Umbilical cord (tissue), 2 donors: Measurements from ENCODE around the gene FGF6. TPM values are rescaled to one million over a fixed set of nuclear protein-coding genes. Genes with fewer than 3 reads are reported as not detected.
A peak's percentile ranks its signal among the peaks of the same experiment; 100 is the strongest.
"Not testable (repeated sequence)": the region's sequence is repeated elsewhere in the genome, so short reads cannot be mapped to it uniquely, and the experiment has no call there.

ENCODE experiments used
- DNase-seq: peaks from one replicate; pipeline ENCODE4 v3.0.0-alpha.2; 2015; ENCODE audit warnings: low spot score
- total RNA-seq: library from RNA; depleted of rRNA; stranded (reverse); fragments of >200 nt; gene quantifications from one replicate; pipeline ENCODE4 v1.2.3, GENCODE V29; 2014; ENCODE audit warnings: low replicate concordance; ENCODE audit not compliant: insufficient read depth

The FGF6 gene, protein sequence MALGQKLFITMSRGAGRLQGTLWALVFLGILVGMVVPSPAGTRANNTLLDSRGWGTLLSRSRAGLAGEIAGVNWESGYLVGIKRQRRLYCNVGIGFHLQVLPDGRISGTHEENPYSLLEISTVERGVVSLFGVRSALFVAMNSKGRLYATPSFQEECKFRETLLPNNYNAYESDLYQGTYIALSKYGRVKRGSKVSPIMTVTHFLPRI
- 1.4 TPM for total RNA-seq

- no peak for DNase-seq
Observed at GRCh38 chr12:4445156-4446101, at the start of gene FGF6. Gene FGF6, minus strand, starts transcription at chr12:4445815. Its CDS starts 245 bp downstream, at chr12:4445570.

- no peak for DNase-seq
Observed at GRCh38 chr12:4490973-4491372, 45.4 kb upstream of the FGF6 start.

- DNase-seq, result no peak
Observed at GRCh38 chr12:4489556-4489955, 43.9 kb upstream of the FGF6 start.

GRCh38 chr12:4486980-4487379 lies 41.4 kb upstream of the FGF6 start:
- DNase-seq, result no peak

DNA sequence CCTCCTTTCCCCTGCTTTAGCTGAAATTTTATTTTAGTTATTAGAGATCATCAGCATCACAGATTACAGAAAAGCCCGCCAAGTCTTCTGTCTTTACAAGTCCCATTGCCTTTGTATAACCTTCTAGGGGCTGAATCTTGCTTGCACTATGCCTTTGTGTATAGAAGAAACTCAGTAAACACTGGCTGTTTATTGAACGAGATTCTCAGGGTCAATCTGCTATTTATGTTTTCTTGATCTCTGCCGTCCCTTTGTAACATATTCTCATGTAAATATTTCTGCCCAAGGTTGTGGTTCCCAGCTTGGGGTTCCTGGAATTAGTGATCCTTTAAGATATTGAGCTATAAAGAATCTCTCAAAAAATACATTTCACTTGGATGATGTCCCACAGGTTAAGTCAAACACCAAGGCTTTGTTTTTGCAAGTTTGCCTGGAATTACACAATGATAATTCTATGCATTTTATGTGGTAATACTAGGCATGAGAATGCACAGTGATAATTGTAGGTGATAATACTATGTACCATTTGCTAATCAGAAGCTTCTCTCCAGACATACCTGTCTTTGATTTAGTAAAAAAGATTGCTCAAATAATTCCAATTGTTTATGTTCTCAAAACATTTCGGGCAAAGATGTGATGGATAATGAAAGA lies 40.6 kb upstream of the FGF6 start:
- DNase-seq, result no peak

- no peak for DNase-seq
Observed at GRCh38 chr12:4483885-4484823, 38.5 kb upstream of the FGF6 start.

DNA sequence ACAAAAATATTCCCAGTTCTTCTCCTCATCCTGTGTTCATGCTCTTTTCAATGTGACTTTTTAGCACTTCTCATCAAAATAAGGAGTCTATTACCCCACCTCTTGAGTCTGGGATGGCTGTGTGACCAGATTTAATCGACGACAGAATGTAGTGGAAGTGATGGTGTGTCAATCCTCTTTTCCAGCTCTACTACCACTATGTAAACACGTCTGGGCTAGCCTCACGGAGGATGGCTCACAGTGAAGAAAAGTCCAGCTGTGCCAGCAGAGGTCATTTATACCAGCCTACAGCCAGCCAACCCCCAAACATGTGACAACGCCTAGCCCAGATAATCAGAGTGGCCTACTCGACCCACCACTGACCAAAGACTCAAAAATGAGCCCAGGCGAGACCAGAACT lies 37.3 kb upstream of the FGF6 start:
- DNase-seq, result no peak

DNA sequence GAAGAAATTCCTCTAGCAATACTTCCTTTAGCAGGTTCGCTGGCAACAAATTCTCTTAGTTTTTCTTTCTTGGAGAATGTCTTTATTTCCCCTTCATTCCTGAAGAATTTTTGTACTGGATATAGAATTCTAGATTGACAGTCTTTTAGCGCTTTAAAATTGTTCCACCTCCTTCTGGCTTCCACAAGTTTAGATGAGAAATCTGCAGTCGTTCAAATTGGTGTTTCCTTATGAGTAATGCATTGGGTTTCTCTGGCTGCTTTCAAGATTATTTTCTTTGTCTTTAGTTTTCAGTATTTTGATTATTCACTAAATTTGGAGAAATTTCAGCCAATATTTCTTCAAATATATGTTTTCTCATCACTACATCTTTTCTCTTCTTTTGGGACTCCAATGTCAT lies 33.3 kb upstream of the FGF6 start:
- DNase-seq, result no peak

- no peak for DNase-seq
Observed at GRCh38 chr12:4477129-4477528, 31.5 kb upstream of the FGF6 start.

- DNase-seq, result no peak
Observed at GRCh38 chr12:4472046-4472445, 26.4 kb upstream of the FGF6 start.

DNA sequence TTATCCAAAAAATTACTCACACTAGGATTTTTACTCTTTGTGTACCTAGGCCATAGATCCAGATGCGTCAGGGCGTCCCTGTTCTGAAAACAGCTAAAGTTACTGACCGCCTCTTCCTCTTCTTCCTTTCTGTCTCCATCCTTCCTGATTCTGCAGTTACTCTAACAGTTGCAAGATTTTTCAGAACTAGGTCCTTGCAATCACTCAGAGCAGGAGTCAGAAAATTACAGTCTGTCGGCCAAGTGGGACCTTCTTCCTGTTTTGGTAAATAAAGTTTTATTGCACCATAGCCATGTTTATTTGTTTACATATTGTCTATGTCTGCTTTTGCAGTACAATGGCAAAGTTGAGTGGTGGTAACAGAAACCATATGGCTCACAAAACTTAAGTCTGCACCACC lies 25.6 kb upstream of the FGF6 start:
- DNase-seq, result no peak

GRCh38 chr12:4468994-4469393 lies 23.4 kb upstream of the FGF6 start:
- DNase-seq, result no peak

DNA sequence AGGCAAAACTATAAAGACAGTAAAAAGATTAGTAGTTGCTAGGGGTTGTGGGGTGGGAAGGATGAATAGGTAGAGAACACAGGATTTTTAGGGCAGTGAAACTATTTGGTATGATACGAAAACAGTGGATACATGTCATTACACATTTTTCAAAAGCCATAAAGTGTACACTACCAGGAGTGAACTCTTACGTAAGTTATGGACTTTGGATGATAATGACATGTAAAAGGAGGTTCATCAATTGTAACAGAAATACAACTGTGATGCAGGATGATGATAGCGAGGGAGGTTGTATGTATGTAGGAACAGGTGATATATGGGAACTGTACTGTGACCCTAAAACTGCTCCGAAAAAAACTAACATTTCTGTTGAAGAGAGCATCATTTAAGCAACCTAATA lies 15.1 kb upstream of the FGF6 start:
- DNase-seq, result no peak

DNA sequence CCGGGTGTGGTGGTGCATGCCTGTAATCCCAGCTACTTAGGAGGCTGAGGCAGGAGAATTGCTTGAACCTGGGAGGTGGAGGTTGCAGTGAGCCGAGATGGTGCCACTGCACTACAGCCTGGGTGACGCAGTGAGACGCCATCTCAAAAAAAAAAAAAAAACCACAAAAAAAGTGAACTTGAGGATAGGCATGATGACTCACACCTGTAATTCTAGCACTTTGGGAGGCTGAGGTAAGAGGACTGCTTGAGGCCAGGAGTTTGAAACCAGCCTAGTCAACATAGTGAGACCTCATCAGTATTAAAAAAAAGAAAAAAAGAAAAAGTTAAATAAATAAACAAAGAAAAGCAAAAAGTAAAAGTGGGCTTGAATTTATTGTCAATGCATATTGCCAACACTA lies 10.2 kb upstream of the FGF6 start:
- DNase-seq, result not testable (repeated sequence)

GRCh38 chr12:4454315-4454860 lies 8.8 kb upstream of the FGF6 start:
- DNase-seq, result no peak

- DNase-seq, result no peak
Observed at GRCh38 chr12:4451694-4452093, 6.1 kb upstream of the FGF6 start.

DNA sequence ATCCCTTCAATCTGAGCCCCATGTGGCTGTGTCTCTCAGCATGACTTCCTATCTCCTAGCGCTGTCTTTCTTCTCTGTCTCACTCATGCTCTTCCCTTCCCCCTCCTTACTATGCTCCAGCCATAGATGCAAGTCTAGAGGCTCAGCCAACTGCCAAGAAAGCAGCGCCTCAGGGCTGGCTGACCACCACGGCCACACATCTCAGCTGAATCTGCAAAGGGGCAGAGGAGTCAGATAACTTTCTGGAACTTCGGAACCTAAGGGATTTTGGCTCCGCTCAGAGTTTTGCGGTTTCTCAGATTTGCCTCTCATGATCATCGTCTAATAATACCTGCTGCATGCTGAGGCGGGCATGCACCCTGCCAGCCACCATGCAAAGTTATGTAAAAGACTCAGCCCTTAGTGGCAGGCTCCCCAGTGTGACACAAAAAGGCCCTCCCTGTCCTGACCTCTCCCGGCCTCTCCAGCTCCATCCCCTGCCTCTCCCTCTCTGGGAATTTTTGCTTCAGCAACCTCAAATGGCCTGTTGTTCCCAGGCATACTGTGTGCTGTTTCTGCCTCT lies 5.0 kb upstream of the FGF6 start:
- DNase-seq, result peak; percentile 45

DNA sequence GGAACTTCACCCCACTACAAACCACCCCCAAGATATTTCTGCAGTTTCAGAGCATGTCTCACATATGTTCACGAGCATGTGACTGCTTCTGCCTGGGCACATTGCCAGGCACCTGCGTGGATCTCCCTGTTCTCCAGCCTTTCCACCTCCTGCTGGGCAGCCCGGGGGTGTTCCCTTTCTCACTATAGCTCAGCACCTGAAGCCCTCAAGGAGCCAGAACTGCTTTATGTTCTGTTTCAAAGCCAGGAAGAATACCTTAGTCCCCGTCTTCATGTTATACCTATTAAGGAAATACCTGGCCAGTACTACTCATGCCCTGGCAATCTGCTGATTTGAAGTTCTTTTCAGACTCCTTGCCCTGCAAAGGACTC lies 4.2 kb upstream of the FGF6 start:
- DNase-seq, result no peak

GRCh38 chr12:4448943-4449850 lies 3.6 kb upstream of the FGF6 start:
- no peak for DNase-seq
